Stimulated activated CD4-positive, alpha-beta T cell treated with anti-CD3 and anti-CD28 coated beads, Interleukin-1b, Interleukin-23, amount 100 ng/mL, for 1 hour (primary cell): ENCODE measurements around the gene FAM151A.

Experiments
- DNase-seq, 2 donors: peaks; one replicate each; pipeline ENCODE4 v3.0.0-alpha.2; 2020; ENCODE audit warnings: low read depth in 2 of 2

FAM151A gene

DNA sequence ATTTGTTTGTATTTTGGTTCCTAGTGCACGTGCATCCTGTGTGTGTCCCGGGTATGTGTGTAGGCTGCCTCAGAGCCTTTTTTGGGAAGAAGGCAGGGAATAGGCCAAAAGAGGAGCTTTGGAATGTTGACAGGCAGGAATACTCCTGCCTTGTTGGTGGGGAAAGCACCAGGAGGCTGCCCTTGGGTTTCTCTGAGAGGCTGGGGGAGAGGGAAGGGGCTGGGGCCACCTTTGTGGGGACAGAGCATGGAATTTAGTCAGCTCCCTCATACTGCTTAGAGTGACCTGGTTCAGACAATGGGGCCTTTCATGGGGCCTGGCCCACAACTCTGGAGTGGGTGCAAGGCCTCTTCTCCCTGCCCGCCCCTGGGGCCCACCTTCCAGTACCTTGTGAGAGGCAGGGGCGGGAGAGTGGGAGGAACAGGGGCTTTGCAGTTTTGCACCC is 44.0 kb downstream of the FAM151A start:
- no peak for DNase-seq

DNA sequence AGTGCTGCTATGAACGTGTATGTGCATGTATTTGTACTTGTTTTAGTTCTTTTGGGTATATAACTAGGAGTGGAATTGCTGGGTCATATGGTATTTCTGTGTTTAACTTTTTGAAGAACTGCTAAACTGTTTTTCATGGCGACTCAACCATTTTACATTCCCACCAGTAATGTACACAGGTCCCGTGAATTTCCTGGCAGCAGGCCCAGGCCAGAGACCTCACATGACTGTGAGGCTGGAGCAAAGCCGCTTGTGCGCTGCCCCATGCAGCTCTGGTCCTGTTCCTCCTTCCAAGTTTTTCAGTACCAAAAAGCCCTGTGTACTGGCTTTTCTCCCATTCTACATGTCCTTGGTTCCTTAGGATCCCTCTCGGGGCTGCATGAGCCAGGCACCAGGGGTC is 45.7 kb downstream of the FAM151A start:
- no peak for DNase-seq

DNA sequence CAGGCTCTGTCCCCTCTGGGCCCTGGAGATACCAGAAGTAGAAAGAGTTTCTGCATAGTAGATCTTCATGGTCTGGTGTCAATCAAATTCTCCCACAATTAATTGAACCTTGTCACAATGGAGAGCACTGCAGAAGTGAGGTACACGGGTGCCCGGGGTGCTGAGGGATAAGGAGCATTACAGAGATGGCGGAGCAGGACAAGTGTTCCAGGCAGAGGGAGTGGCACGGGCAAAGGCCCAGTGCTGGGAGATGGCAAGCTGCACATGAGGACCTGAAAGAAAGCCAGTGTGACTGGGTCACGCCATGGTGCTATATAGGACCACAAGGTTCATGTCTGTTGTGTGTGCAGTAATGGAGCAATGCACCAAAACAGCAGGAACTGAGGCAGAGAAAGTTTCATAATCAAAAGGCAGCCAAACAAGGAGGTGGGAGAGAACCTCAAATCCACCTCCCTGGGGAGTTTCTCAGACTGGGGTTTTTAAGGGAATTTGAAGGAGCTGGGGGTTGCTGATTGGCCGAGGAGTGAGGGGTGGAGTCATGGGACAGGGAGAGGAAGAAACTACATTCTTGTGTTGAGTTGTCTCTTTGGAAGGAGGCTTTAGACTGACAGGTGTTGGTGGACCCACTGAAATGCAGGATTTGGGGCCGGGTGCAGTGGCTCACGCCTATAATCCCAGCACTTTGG is 47.6 kb downstream of the FAM151A start:
- no peak for DNase-seq

DNA sequence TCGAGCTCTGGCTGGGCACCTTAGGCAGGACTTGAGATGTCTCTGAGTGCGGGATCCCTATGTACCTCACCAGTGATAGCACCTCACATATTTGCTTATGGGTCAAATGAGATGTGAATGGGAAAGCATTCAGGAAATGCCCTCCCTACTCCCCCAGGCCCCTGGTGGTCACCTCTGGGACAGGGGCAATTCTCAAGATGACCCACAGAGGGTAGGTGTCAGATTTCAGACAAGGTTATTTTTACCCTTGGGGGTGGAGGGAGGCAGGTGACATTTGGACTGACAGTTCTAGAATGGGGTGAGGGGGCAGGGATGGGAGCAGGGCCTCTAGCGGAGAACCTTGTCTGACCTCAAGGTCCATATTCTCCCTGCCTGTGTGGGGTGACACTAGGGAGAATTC is 48.2 kb downstream of the FAM151A start:
- no peak for DNase-seq

DNA sequence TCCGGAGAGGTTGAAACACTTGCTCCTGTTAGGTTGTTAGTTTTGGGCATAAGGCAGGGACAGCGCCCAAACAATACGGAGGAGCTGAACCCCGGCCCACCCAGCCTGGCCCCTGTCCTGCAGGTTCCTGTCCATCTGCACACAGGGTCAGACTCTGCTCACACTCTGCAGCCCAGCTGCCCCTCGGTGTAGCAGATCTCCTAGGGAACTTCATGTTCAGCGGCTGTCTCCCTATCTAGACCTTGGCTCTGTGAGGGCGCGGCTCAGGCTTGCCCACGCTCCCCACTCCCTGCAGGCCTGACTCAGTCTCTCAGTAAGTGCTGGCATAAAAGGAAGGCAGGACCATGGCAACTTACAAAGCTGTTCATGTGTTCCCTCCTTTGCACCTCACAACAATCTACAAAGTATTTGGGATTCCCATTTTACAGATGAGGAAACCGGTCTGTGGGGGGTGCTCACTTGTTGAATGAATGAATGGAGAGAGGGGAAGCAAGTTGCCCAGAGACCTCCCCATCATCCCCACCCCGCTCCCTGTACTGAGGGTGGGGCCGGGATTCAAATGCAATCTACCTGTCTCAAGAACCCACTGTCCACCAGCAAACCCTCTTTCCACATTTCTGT is 49.1 kb downstream of the FAM151A start:
- DNase-seq = no peak

DNA sequence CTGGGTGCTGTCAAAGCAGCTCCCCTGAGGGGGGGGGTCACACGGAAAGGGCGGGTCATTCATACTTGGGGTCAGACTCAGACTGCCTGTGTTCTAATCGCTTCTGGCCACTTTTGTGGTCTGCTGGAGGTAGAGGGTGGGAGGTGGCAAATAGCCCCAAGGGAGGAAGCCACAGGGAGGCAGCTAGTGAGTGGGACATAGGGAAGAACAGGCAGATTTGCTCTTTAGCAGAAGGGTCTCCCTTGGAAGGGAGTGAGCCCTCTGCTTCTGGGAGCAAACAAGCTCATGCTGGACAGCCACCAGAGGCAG is 50.8 kb downstream of the FAM151A start:
- DNase-seq = no peak

DNA sequence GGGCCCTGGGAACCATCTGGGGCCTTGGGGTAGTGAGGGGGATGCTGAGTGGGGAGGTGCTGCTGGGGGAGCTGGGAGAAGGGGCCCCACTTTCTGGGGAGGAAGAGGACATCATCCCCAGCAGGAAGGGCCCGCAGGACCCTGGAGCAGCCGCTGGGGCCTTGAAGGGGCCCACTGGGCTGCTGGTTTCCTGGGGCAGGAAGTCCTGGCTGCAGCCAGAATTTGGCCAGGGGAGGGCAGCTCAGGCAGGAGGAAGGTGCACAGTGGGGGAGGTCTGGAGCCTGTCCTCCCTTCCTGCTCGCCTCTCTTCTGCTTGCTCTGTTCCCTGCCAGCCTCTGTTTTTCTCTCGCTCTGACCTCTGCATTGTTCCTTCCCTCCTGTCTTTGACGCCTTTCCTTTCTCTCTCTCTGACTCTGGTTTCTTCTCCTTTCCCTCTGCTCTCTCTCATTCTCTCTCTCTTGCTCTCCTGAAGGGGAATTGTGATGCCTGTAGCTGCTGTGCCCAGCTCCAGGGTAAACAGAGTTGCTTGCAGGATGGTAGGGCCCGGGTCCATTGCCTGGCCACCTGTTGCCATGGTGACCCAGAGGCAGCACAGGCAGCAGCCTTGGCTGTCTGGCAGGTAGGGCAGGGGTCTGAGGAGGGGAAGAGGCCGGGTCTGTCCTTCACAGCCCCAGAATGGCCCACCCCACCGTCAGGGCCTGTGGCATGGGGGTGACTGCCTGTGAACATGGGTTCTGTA is 51.4 kb downstream of the FAM151A start:
- DNase-seq = no peak

DNA sequence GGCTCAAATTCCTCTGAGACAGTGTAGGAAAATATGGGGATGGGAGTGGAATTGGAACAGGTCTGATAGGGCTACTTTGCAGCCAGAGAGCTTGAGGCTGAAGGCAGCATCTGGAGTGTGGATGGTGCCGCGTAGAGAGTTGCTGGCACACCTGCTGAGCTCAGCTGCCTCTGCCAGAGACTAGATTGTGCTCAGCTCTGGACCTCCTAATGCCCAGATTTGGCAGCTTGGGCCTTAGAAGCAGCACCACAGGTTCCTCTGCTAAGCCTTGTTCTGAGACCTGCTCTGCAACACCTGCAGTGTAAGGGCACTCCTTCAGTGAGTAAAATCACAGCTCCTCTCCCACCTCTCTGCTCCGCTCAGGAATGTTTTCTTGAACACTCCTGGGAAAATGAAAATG is 52.0 kb downstream of the FAM151A start:
- DNase-seq = no peak

DNA sequence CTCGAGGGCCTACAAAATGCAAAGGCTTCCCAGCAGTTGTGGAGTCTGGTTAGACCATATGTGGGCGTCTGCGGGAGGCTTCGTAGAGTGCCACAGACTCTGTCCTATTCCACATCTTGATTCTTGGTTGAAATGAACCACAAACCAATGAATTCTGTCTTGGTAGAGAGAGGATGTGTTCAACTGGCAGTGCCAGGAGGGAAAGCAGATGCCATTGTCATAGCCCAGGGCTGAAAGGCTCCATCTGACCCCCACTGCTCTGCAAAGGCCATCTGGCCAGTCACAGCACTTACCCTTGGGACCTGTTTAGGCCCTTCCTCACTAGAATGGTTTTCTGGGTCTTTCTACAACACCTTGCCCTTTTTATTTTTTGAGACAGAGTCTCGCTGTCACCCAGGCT is 53.2 kb downstream of the FAM151A start:
- no peak for DNase-seq

DNA sequence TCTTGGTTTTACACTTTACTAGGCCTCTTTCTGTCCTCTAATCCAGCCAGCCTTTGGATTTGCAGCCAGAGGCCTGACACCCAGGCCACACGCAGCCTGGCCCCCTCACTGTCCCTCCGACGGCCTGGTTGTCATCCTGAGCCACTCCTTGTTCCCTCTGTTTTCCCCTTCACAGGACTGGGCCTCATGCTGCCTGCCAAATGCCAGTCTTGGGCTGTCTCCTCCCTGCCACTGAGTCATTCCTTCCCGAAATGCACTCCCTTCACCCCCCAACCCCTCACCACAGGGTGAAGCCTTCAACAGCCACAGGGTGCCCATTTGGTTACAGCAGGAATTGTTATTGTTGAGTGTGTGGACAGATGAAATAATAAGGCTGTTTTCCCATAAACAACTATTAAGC is 54.0 kb downstream of the FAM151A start:
- DNase-seq = no peak

DNA sequence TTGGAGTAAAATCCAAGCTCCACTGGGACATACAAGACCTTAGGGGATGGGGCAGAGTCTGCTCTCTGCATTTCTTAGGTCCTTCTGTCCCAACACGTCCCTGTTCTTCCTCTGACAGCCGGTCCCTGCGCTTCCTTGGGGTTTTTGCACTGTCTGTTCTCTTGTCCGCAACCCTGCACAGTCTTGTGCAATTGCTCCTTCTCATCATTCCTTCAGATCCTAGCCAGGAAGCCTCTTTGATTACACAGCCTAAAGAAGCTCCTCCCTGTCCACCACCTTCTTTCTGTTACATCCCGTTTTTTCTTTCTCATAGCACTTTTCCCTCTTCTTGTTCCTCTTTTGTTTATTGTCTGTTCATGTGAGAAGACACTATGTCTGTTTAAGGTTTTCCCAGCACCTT is 55.4 kb downstream of the FAM151A start:
- DNase-seq = no peak

DNA sequence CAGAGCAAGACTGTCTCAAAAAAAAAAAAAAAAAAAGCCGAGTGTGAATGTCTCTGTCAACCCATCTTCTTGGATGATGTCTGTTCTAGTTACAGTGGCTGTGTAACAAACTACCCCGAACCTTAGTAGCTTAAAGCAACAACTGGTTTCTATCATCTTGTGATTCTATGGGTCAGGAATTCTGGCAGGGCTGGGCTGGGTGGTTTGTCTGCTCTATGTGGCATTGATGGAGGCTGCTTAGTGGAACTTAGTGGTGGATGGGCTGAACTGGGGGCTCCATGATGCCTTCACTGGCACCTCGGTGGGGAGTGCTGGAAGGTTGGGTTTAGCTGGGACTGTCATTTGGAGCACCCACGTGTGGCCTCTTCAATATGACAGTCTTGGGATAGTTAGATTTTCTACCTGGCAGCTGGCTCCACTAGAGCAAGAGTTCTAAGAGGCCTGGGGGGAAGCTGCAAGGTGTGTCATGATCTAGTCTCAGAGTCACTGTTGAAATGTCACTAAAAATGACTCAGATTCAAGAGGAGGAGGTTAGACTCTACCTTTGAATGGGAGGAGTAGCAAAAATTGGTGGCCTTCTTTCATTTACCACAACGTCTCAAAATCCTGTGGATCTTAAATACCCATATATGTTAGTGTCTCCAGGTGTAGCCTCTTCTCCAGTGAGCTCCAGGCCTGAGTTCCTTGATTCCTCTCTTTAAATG is 56.7 kb downstream of the FAM151A start:
- no peak for DNase-seq

DNA sequence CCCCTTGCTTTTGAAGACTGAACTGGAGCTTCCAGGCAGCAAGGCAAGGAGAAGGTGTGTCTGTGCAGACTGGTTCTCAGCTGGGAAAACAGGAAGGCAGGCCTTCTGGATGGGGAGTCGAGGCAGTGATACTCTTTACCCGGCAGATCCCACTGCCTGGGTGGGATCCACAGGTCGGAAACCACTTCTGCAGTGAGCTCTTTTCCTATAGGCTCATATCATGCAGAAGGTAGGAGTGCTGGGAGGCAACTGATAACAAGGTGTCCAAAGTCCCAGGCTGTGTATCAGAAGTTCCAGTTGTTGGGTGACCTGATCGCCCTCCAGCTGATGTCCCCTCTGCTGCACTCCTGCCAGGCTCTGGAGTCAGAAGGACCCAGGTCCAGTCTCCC is 58.2 kb downstream of the FAM151A start:
- DNase-seq = no peak

DNA sequence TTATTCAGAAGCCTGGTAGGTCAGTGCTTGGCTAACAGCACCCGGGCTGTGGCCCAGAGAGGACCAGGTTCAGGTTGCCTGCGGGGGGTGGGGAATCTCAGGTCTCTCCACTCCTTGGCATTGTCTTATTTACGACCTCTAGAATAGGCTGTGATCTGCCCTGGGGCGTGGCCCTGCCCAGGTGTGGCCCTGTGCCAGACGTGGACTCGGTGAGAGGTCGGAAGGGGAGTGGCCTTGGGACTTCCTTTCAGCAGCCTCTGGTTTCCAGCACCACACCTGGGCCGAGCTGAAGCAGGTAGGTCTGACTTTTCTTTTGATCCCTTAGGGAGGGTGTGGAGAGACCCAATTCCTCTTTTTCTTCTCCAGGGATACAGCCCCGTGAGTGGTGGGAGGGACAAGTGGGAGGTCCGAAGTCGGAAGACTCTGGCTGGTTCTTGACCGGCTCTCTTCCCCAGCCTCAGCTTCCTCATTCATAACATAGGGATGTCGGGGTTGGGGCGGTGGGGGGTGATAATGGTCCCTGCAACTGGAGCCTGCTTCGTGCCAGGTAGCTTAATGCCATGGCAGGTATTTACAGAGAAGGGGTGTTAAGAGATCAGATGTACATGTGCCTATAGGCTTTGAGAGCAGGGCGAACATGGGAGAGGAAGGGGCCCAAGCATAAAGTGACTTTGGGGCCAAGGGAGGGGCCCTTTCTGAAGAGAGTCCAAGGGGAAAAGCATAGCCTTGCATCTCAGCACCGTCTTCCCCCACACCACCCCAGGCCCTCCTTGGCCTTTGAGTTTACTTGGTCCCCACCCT is 58.8 kb downstream of the FAM151A start:
- no peak for DNase-seq

DNA sequence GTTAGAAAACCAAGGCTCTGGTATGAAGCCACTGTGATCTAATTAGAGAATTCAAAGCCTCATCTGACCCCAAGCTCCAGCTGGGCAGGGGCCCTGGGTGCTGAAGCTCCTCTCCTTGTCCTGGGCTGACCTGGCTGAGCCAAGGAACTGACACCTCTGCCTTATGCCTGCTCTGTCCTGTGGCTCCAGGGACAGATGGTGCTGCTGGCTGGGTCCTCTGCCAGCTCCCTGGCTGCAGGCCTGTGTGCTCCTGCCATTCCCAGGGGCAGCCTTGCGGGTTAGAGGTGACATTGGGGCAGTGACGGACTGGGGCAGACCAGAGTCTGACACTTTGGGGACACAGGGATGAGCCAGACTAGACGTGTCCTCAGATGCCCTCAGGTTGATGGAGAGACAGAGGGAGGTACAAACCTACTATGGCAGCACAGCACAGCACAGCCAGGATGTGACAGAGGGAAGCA is 63.5 kb downstream of the FAM151A start:
- no peak for DNase-seq
